Kidney (tissue), 14 donors: Measurements from ENCODE around the gene EPHA2. TPM values are rescaled to one million over a fixed set of nuclear protein-coding genes. Genes with fewer than 3 reads are reported as not detected.

Experiments
- DNase-seq, 5 donors: peaks; one replicate each; pipeline ENCODE4 v3.0.0-alpha.2; 2013 to 2020
- FAIRE-seq: peaks from 2 replicates; lab custom pipeline; 2012; peaks lifted over from hg19 to GRCh38; lab: Jason Lieb, UNC
- H3K27ac ChIP-seq, 2 donors: one replicate each; pipeline ENCODE4 v1.7.0; 2013; ENCODE audit warnings: low read depth in 2 of 2, low read length in 2 of 2, inconsistent platforms in 1 of 2
- H3K27me3 ChIP-seq: one replicate; pipeline ENCODE4 v1.7.1; 2013; ENCODE audit warnings: low read length, inconsistent platforms; ENCODE audit not compliant: control insufficient read depth, insufficient read depth
- H3K36me3 ChIP-seq, 3 donors: one replicate each; pipeline versions ENCODE4 v1.7.0 to v1.7.1; 2013; ENCODE audit warnings: low read length in 3 of 3, control low read depth in 1 of 3, inconsistent platforms in 1 of 3; ENCODE audit not compliant: insufficient read depth in 3 of 3, control insufficient read depth in 2 of 3
- H3K4me1 ChIP-seq, 3 donors: one replicate each; pipeline versions ENCODE4 v1.7.0 to v1.7.1; 2013; ENCODE audit warnings: low read length in 3 of 3, inconsistent platforms in 1 of 3, low read depth in 1 of 3; ENCODE audit not compliant: control insufficient read depth in 2 of 3, insufficient read depth in 2 of 3
- H3K4me3 ChIP-seq, 3 donors: one replicate each; pipeline versions ENCODE4 v1.7.0 to v1.8.1; 2013; ENCODE audit warnings: low read length in 3 of 3, control low read depth in 1 of 3, inconsistent platforms in 1 of 3
- H3K9ac ChIP-seq, 3 donors: one replicate each; pipeline versions ENCODE4 v1.7.0 to v1.7.1; 2013; ENCODE audit warnings: low read length in 3 of 3, control low read depth in 1 of 3, inconsistent platforms in 1 of 3
- H3K9me3 ChIP-seq, 3 donors: one replicate each; pipeline versions ENCODE4 v1.7.0 to v1.7.1; 2013; ENCODE audit warnings: low read length in 3 of 3, control low read depth in 1 of 3, inconsistent platforms in 1 of 3; ENCODE audit not compliant: control insufficient read depth in 2 of 3, insufficient read depth in 1 of 3
- intact Hi-C: fragments of 100-400 bp; cut with DNase I; formaldehyde crosslinking; loops from one replicate; pipeline ENCODE4 v1.11.1; 2022
- polyA plus RNA-seq: library from polyadenylated mRNA; stranded (reverse); fragments of 350-450 nt; fragmentation: Illumina TruSeq; extraction: RNeasy Lipid Tissue Mini Kit (QIAGEN cat#74804); gene quantifications from one replicate; pipeline ENCODE4 v1.2.3, GENCODE V29; 2014; ENCODE audit warnings: low read depth, low replicate concordance; ENCODE audit not compliant: insufficient read depth
- total RNA-seq: library from RNA; stranded (reverse); fragmentation: NEBNext Ultra II Directional; extraction: Animal tissue kit (Norgen Biotek cat#: 25700); gene quantifications from one replicate; pipeline ENCODE4 v1.2.1, GENCODE V29; 2021
- TF ChIP-seq, protein P1 (sequence below): IDR thresholded peaks from 3 replicates; pipeline ENCODE4 v1.5.1; 2012; ENCODE audit warnings: mild to moderate bottlenecking, moderate library complexity, borderline replicate concordance; ENCODE audit not compliant: insufficient read depth; ENCODE audit errors: extremely low read depth
- donor health status: control.
- donor health status: control.
- donor health status: control.
- donor health status: control.
- donor health status: control.
- donor health status: DM: yes; HTN: yes; CAD: no.
- donor health status: Normal renal cell carcinoma (clear cell type).

EPHA2 gene
- total and polyA plus RNA-seq, 2 donors from 2014 or later: 5.5 to 34.2 TPM

DNA sequence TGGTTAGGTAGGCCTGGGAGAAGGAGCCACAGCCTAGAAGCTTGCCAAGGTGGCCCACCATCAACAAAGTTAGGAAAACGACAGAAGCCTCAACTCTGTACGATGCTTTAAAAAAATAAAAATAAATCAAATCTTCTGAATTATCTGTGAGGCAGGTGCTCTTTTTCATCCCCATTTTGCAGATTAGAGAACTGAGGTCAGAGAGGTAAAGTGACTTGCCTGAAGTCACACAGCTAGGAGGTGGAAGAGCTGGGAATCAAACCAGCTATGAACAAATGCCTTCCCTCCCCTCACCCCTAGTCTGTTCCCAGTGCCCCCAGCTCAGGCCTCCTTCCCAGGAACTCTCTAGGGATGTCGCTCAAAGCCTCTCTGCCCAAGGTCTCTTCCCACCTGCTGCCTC is 30.4 kb downstream of the EPHA2 start:
- TF ChIP-seq, protein P1, sequence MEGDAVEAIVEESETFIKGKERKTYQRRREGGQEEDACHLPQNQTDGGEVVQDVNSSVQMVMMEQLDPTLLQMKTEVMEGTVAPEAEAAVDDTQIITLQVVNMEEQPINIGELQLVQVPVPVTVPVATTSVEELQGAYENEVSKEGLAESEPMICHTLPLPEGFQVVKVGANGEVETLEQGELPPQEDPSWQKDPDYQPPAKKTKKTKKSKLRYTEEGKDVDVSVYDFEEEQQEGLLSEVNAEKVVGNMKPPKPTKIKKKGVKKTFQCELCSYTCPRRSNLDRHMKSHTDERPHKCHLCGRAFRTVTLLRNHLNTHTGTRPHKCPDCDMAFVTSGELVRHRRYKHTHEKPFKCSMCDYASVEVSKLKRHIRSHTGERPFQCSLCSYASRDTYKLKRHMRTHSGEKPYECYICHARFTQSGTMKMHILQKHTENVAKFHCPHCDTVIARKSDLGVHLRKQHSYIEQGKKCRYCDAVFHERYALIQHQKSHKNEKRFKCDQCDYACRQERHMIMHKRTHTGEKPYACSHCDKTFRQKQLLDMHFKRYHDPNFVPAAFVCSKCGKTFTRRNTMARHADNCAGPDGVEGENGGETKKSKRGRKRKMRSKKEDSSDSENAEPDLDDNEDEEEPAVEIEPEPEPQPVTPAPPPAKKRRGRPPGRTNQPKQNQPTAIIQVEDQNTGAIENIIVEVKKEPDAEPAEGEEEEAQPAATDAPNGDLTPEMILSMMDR: no peak
- no peaks in the 10 kb centered on the region for H3K27me3 ChIP-seq
- FAIRE-seq (no peak), DNase-seq (no peak)
- intact Hi-C loops: no loop called here
- H3K36me3 ChIP-seq: peaks cover 0 to 30% (median 5%) of the 10 kb centered on the region in 3 donors
- H3K9ac ChIP-seq: no peak overlapping the region
- peaks cover 0 to 5% (median 0%) of the 10 kb centered on the region in 3 donors for H3K4me1 ChIP-seq
- no peak overlapping the region for H3K4me3 ChIP-seq
- no peaks in the 10 kb centered on the region for H3K9me3 ChIP-seq
- no peak overlapping the region for H3K27ac ChIP-seq

DNA sequence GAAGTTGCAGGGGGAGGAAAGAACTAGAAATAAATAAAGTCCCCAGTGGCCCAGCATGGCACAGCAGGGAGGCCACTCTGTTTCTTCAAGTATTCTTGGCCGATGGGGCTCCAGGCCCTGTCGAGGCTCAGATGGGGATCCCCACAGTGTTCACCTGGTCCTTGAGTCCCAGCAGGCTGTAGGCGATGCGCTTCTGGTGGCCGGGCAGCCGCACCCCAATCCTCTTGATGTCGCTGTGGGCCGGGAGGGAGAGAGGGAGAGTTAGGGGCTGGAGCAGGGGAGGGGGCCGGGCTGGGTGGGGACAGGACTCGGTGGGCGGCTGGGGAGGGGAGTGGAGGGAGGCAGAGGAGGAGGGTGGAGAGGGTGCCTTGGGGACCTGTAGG is 30.8 kb downstream of the EPHA2 start:
- peaks cover 0 to 26% (median 5%) of the 10 kb centered on the region in 3 donors for H3K36me3 ChIP-seq
- no peaks in the 10 kb centered on the region for H3K9me3 ChIP-seq
- H3K27me3 ChIP-seq: no peaks in the 10 kb centered on the region
- TF ChIP-seq, protein P1: no peak
- peaks cover 0 to 5% (median 0%) of the 10 kb centered on the region in 3 donors for H3K4me1 ChIP-seq
- DNase-seq (peak in 1 of 5 donors; percentile 52), FAIRE-seq (no peak)
- H3K27ac ChIP-seq: no peak overlapping the region
- intact Hi-C loops: no loop called here
- no peak overlapping the region for H3K9ac ChIP-seq
- no peak overlapping the region for H3K4me3 ChIP-seq

DNA sequence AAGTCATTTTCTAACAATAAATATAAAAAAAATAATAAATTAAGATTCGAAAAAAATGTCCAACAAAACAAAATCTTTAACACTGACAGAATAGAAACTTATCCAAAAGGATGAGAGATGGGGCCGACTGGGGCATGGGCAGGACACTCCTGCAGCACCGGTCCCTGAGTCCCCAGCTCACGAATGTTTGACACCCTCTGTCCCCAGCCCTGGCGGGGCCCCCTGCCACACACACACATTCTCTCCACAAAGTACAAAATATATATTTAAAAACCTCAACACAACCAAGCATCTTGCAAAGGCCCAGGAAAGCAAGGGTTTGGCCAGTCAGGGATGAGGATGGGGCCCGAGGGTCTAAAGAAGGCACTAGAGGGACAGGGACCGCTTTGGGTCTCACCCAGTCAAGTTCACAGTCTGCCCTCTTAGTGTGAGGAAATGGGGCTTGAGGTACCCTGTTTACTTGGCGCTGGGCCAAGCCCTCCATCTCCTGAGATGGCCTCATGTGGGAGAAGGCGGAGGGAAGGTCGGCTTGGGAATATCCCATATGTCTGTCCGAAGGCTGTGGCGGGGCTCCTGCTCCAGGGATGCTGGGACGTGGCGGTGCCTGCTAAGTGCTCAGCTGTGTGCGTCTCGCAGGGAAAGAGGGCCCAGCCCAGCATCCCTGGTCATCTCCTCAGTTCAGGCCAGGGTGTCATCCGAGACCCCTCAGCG is 31.3 kb downstream of the EPHA2 start:
- Histone ChIP-seq H3K4me3 (no peak overlapping the region), H3K9ac (no peak overlapping the region), H3K27ac (no peak overlapping the region), H3K36me3 (peaks cover 0 to 21% (median 5%) of the 10 kb centered on the region in 3 donors), H3K9me3 (no peaks in the 10 kb centered on the region), H3K4me1 (peaks cover 0 to 5% (median 0%) of the 10 kb centered on the region in 3 donors), H3K27me3 (no peaks in the 10 kb centered on the region)
- intact Hi-C loops: no loop called here
- DNase-seq (peak in 1 of 5 donors; percentile 73), FAIRE-seq (no peak)
- TF ChIP-seq, protein P1: no peak
